T-helper 2 cell treated with Interferon-gamma antibody and Interleukin-4, amounts not matched to agents 5 μg/mL and 100 μg/mL, for 36 hours (primary cell): ENCODE data around the gene ANKRD18A.
A peak's percentile ranks its signal among the peaks of the same experiment; 100 is the strongest.

Experiments used
- DNase-seq: peaks from one replicate; pipeline ENCODE4 v3.0.0; 2021; ENCODE audit warnings: low spot score
- H3K27ac Mint-ChIP-seq: one replicate; pipeline ENCODE4 v1.8.0; 2021; ENCODE audit warnings: mild to moderate bottlenecking, mixed read lengths
- H3K27me3 Mint-ChIP-seq: one replicate; pipeline ENCODE4 v1.8.0; 2021; ENCODE audit warnings: low read depth, mixed read lengths
- H3K36me3 Mint-ChIP-seq: one replicate; pipeline ENCODE4 v1.8.0; 2021; ENCODE audit warnings: low read depth, mixed read lengths
- H3K4me1 Mint-ChIP-seq: one replicate; pipeline ENCODE4 v1.8.0; 2021; ENCODE audit warnings: low read depth, mixed read lengths
- H3K4me3 Mint-ChIP-seq: one replicate; pipeline ENCODE4 v1.8.0; 2022; ENCODE audit warnings: mild to moderate bottlenecking, moderate library complexity, mixed read lengths
- H3K9me3 Mint-ChIP-seq: one replicate; pipeline ENCODE4 v1.8.0; 2021; ENCODE audit warnings: mixed read lengths

The ANKRD18A gene

GRCh38 chr9:38642951-38643814 is 22.8 kb upstream of the ANKRD18A start:
- Mint-ChIP-seq H3K4me3 (no peak overlapping the region), H3K9me3 (no peaks in the 10 kb centered on the region), H3K4me1 (no peaks in the 10 kb centered on the region), H3K27me3 (no peaks in the 10 kb centered on the region), H3K36me3 (no peaks in the 10 kb centered on the region), H3K27ac (no peak overlapping the region)
- DNase-seq: no peak

GRCh38 chr9:38641985-38642864 is 21.8 kb upstream of the ANKRD18A start:
- Mint-ChIP-seq H3K9me3 (no peaks in the 10 kb centered on the region), H3K27me3 (no peaks in the 10 kb centered on the region), H3K36me3 (no peaks in the 10 kb centered on the region), H3K27ac (no peak overlapping the region), H3K4me1 (no peaks in the 10 kb centered on the region), H3K4me3 (no peak overlapping the region)
- no peak for DNase-seq

- Mint-ChIP-seq H3K36me3 (no peaks in the 10 kb centered on the region), H3K27me3 (no peaks in the 10 kb centered on the region), H3K9me3 (no peaks in the 10 kb centered on the region), H3K4me1 (no peaks in the 10 kb centered on the region), H3K4me3 (no peak overlapping the region), H3K27ac (no peak overlapping the region)
- DNase-seq: no peak
These were observed 20.7 kb upstream of the ANKRD18A start for GRCh38 chr9:38641142-38641541.

GRCh38 chr9:38639577-38639940 is 19.2 kb upstream of the ANKRD18A start:
- H3K36me3 Mint-ChIP-seq: no peaks in the 10 kb centered on the region
- H3K9me3 Mint-ChIP-seq: no peaks in the 10 kb centered on the region
- H3K4me1 Mint-ChIP-seq: no peaks in the 10 kb centered on the region
- no peak overlapping the region for H3K27ac Mint-ChIP-seq
- H3K4me3 Mint-ChIP-seq: no peak overlapping the region
- H3K27me3 Mint-ChIP-seq: peaks cover 2% of the 10 kb centered on the region
- DNase-seq: no peak

- peaks cover 2% of the 10 kb centered on the region for H3K27me3 Mint-ChIP-seq
- H3K4me3 Mint-ChIP-seq: no peak overlapping the region
- no peak for DNase-seq
- H3K4me1 Mint-ChIP-seq: no peaks in the 10 kb centered on the region
- no peak overlapping the region for H3K27ac Mint-ChIP-seq
- no peaks in the 10 kb centered on the region for H3K36me3 Mint-ChIP-seq
- no peaks in the 10 kb centered on the region for H3K9me3 Mint-ChIP-seq
These were observed 18.6 kb upstream of the ANKRD18A start for GRCh38 chr9:38638881-38639576.

GRCh38 chr9:38634315-38634714 is 13.9 kb upstream of the ANKRD18A start:
- H3K27me3 Mint-ChIP-seq: peaks cover 7% of the 10 kb centered on the region
- no peak for DNase-seq
- H3K4me1 Mint-ChIP-seq: no peaks in the 10 kb centered on the region
- no peak overlapping the region for H3K27ac Mint-ChIP-seq
- H3K4me3 Mint-ChIP-seq: no peak overlapping the region
- no peaks in the 10 kb centered on the region for H3K36me3 Mint-ChIP-seq
- no peaks in the 10 kb centered on the region for H3K9me3 Mint-ChIP-seq

GRCh38 chr9:38629511-38629910 is 9.1 kb upstream of the ANKRD18A start:
- DNase-seq: no peak
- Mint-ChIP-seq H3K27me3 (peaks cover 12% of the 10 kb centered on the region), H3K4me1 (no peaks in the 10 kb centered on the region), H3K36me3 (no peaks in the 10 kb centered on the region), H3K9me3 (peaks cover 3% of the 10 kb centered on the region), H3K4me3 (no peak overlapping the region), H3K27ac (no peak overlapping the region)

GRCh38 chr9:38626006-38626405 is 5.6 kb upstream of the ANKRD18A start:
- H3K36me3 Mint-ChIP-seq: peaks cover 2% of the 10 kb centered on the region
- H3K27ac Mint-ChIP-seq: no peak overlapping the region
- peaks cover 12% of the 10 kb centered on the region for H3K9me3 Mint-ChIP-seq
- no peak for DNase-seq
- peaks cover 6% of the 10 kb centered on the region for H3K4me1 Mint-ChIP-seq
- no peak overlapping the region for H3K4me3 Mint-ChIP-seq
- peaks cover 31% of the 10 kb centered on the region for H3K27me3 Mint-ChIP-seq

- H3K4me3 Mint-ChIP-seq: peak overlapping the region; percentile 48
- H3K27ac Mint-ChIP-seq: no peak overlapping the region
- no peak for DNase-seq
- peaks cover 10% of the 10 kb centered on the region for H3K4me1 Mint-ChIP-seq
- peaks cover 12% of the 10 kb centered on the region for H3K9me3 Mint-ChIP-seq
- H3K36me3 Mint-ChIP-seq: peaks cover 2% of the 10 kb centered on the region
- H3K27me3 Mint-ChIP-seq: peaks cover 45% of the 10 kb centered on the region
These were observed 2.6 kb upstream of the ANKRD18A start for GRCh38 chr9:38622951-38623350.

- no peak for DNase-seq
- Mint-ChIP-seq H3K4me3 (peak overlapping the region; percentile 48), H3K27me3 (peaks cover 46% of the 10 kb centered on the region), H3K4me1 (peaks cover 10% of the 10 kb centered on the region), H3K27ac (no peak overlapping the region), H3K9me3 (peaks cover 12% of the 10 kb centered on the region), H3K36me3 (peaks cover 2% of the 10 kb centered on the region)
These were observed 1.9 kb upstream of the ANKRD18A start for GRCh38 chr9:38622288-38622674.

- DNase-seq: peak; percentile 25
- peaks cover 48% of the 10 kb centered on the region for H3K27me3 Mint-ChIP-seq
- H3K27ac Mint-ChIP-seq: no peak overlapping the region
These were observed 1.3 kb upstream of the ANKRD18A start for GRCh38 chr9:38621434-38622287.

GRCh38 chr9:38619556-38620447 is 594 bp downstream of the ANKRD18A start:
- H3K4me1 Mint-ChIP-seq: peaks cover 10% of the 10 kb centered on the region
- peak; percentile 11 for DNase-seq
- peaks cover 8% of the 10 kb centered on the region for H3K9me3 Mint-ChIP-seq
- peaks cover 2% of the 10 kb centered on the region for H3K36me3 Mint-ChIP-seq
- peak overlapping the region; percentile 88 for H3K4me3 Mint-ChIP-seq
- H3K27me3 Mint-ChIP-seq: peaks cover 47% of the 10 kb centered on the region
- peak overlapping the region; percentile 84 for H3K27ac Mint-ChIP-seq

More at GRCh38 chr9:38621434-38622287, 1.3 kb upstream of the ANKRD18A start:
- H3K4me3 Mint-ChIP-seq: peak overlapping the region; percentile 88
- H3K4me1 Mint-ChIP-seq: peaks cover 10% of the 10 kb centered on the region
- peaks cover 2% of the 10 kb centered on the region for H3K36me3 Mint-ChIP-seq
- H3K9me3 Mint-ChIP-seq: peaks cover 12% of the 10 kb centered on the region
